B cell (primary cell): ENCODE measurements around the gene NPR3. TPM values are rescaled to one million over a fixed set of nuclear protein-coding genes. Genes with fewer than 3 reads are reported as not detected.

Source experiments
- ATAC-seq: fragments of 200-7000 bp; cut with Tn5 transposase; one replicate; pipeline ENCODE4 v1.10.0; 2021; ENCODE audit warnings: low read depth, mild to moderate bottlenecking, moderate number of reproducible peaks, moderate library complexity
- CTCF ChIA-PET: fragments of 350-600 bp; sonication (Branson Sonifier 250); formaldehyde crosslinking; loops from one replicate; lab custom pipeline; 2021; ENCODE audit warnings: antibody characterized with exemption, inconsistent platforms; lab: Charles Lee
- POLR2A ChIA-PET: fragments of 350-600 bp; sonication (Branson Sonifier 250); formaldehyde crosslinking; loops from one replicate; lab custom pipeline; 2021; ENCODE audit warnings: antibody characterized with exemption; lab: Charles Lee
- DNase-seq: peaks from one replicate; pipeline ENCODE4 v3.0.0; 2013
- H2AFZ ChIP-seq: 2 replicates; pipeline ENCODE4 v1.6.1; 2012; ENCODE audit warnings: mild to moderate bottlenecking, low read depth, low read length; ENCODE audit not compliant: insufficient read depth, poor library complexity, severe bottlenecking
- H3K27ac ChIP-seq, 2 donors: 1 replicate in 1 of 2; 2 replicates in 1 of 2; pipeline ENCODE4 v1.5.1; 2012 to 2013; ENCODE audit warnings: low read length in 2 of 2, mild to moderate bottlenecking in 2 of 2, moderate library complexity in 1 of 2
- H3K27me3 ChIP-seq, 4 experiments: fragments of 200-600 bp in 1 of 4; sonication (generic) in 1 of 4; replicated peaks in 1 of 4; 1 replicate in 2 of 4; 2 replicates in 2 of 4; pipeline versions ENCODE4 v1.6.1 to v1.7.0; 2013 to 2016; ENCODE audit warnings: low read length in 3 of 4, mild to moderate bottlenecking in 2 of 4, mixed read lengths in 1 of 4, moderate library complexity in 1 of 4; ENCODE audit not compliant: insufficient read depth in 4 of 4, control insufficient read depth in 3 of 4; ENCODE audit errors: control extremely low read depth in 1 of 4
- H3K36me3 ChIP-seq, 2 experiments: replicated peaks in 1 of 2; 1 replicate in 1 of 2; 2 replicates in 1 of 2; pipeline versions ENCODE4 v1.6.1 to v1.7.1; 2013; ENCODE audit warnings: low read length in 1 of 2; ENCODE audit not compliant: insufficient read depth in 2 of 2, control insufficient read depth in 1 of 2; ENCODE audit errors: control extremely low read depth in 1 of 2, extremely low read depth in 1 of 2
- H3K4me1 ChIP-seq, 2 donors: fragments of 200-600 bp in 1 of 2; sonication (generic) in 1 of 2; 1 replicate in 1 of 2; 2 replicates in 1 of 2; pipeline versions ENCODE4 v1.5.1 to v1.6.1; 2013 to 2017; ENCODE audit warnings: low read length in 2 of 2; ENCODE audit not compliant: control insufficient read depth in 2 of 2, insufficient read depth in 2 of 2
- H3K4me2 ChIP-seq: replicated peaks from 2 replicates; pipeline ENCODE3; 2012; ENCODE audit warnings: mild to moderate bottlenecking, low read depth, low read length; ENCODE audit not compliant: poor library complexity, severe bottlenecking
- H3K4me3 ChIP-seq, 5 experiments: fragments of 200-600 bp in 1 of 5; sonication (generic) in 1 of 5; 1 replicate in 3 of 5; 2 replicates in 2 of 5; pipeline versions ENCODE4 v1.5.1 to v1.7.0; 2011 to 2016; ENCODE audit warnings: low read length in 4 of 5, mild to moderate bottlenecking in 4 of 5, low read depth in 2 of 5, control low read depth in 1 of 5, moderate library complexity in 1 of 5; ENCODE audit not compliant: insufficient read depth in 1 of 5; ENCODE audit errors: control extremely low read depth in 1 of 5, extremely low read depth in 1 of 5
- H3K79me2 ChIP-seq: fragments of 200-600 bp; sonication (generic); one replicate; pipeline ENCODE4 v1.6.0; 2016; ENCODE audit warnings: low read length; ENCODE audit not compliant: control insufficient read depth, insufficient read depth
- H3K9ac ChIP-seq: fragments of 200-600 bp; sonication (generic); 2 replicates; pipeline ENCODE4 v1.6.1; 2017; ENCODE audit warnings: mild to moderate bottlenecking, low read length, moderate library complexity
- H3K9me3 ChIP-seq, 3 donors: one replicate each; pipeline versions ENCODE4 v1.6.1 to v1.7.1; 2013; ENCODE audit warnings: low read length in 2 of 3; ENCODE audit not compliant: control insufficient read depth in 2 of 3, insufficient read depth in 1 of 3; ENCODE audit errors: control extremely low read depth in 1 of 3
- H4K20me1 ChIP-seq: 2 replicates; pipeline ENCODE4 v1.6.0; 2012; ENCODE audit warnings: mild to moderate bottlenecking, low read length; ENCODE audit not compliant: insufficient read depth, control insufficient read depth, poor library complexity, severe bottlenecking
- H3K27ac Mint-ChIP-seq: one replicate; pipeline ENCODE4 v1.8.0; 2021; ENCODE audit warnings: mixed read lengths
- H3K27me3 Mint-ChIP-seq: one replicate; pipeline ENCODE4 v1.8.0; 2021; ENCODE audit warnings: mixed read lengths
- H3K4me1 Mint-ChIP-seq: one replicate; pipeline ENCODE4 v1.8.0; 2021; ENCODE audit warnings: mixed read lengths
- H3K4me3 Mint-ChIP-seq: one replicate; pipeline ENCODE4 v1.8.0; 2021; ENCODE audit warnings: mixed read lengths
- H3K9me3 Mint-ChIP-seq: one replicate; pipeline ENCODE4 v1.8.0; 2022; ENCODE audit warnings: mixed read lengths; ENCODE audit not compliant: insufficient read depth
- EZH2 ChIP-seq: IDR thresholded peaks from 2 replicates; pipeline ENCODE4 v1.6.1; 2012; ENCODE audit warnings: borderline replicate concordance, low read depth, mild to moderate bottlenecking, moderate library complexity, low read length; ENCODE audit not compliant: insufficient read depth, poor library complexity, severe bottlenecking
- WGBS: methylation state at CpG from one replicate; pipeline ENCODE4 v1.1.5; 2013; ENCODE audit warnings: missing lambda C conversion rate; ENCODE audit not compliant: insufficient coverage; 5-methylcytosine and 5-hydroxymethylcytosine counted together
- intact Hi-C: fragments of 100-400 bp; cut with micrococcal nuclease; formaldehyde crosslinking; loops from one replicate; pipeline ENCODE4 v1.10.0; 2022
- polyA plus RNA-seq: library from polyadenylated mRNA; depleted of rRNA; stranded (reverse); fragments of >200 nt; gene quantifications from 2 replicates; pipeline ENCODE4 v1.2.3, GENCODE V29; 2012
- total RNA-seq, 2 donors: library from RNA; stranded (reverse); fragments of 120-200 nt in 1 of 2; gene quantifications; 1 replicate in 1 of 2; 2 replicates in 1 of 2; pipeline versions ENCODE4 v1.2.3 to v1.2.4, GENCODE V29; 2013 to 2022
- TF ChIP-seq, protein P1 (sequence below): fragments of 200-600 bp; IDR thresholded peaks from one replicate; pipeline ENCODE4 v1.8.0; 2022; ENCODE audit warnings: antibody characterized with exemption, mild to moderate bottlenecking

Gene NPR3
- total and polyA plus RNA-seq, 2 donors (not counting 1 experiment from before 2014, with no cell fraction given) = not detected

GRCh38 chr5:32773944-32774343 lies 62.8 kb downstream of the NPR3 start:
- intact Hi-C loops = no loop called here
- no peak overlapping the region for H3K9ac ChIP-seq
- no peak overlapping the region for H3K4me3 ChIP-seq
- POLR2A ChIA-PET = no interaction called here
- DNase-seq (no peak), ATAC-seq (no peak)
- H3K9me3 ChIP-seq = peaks cover 0 to 3% (median 0%) of the 10 kb centered on the region in 3 donors
- CTCF ChIA-PET = no interaction called here
- H3K27me3 ChIP-seq = no peaks in the 10 kb centered on the region
- H3K9me3 Mint-ChIP-seq = no peaks in the 10 kb centered on the region
- H3K4me3 Mint-ChIP-seq = no peak overlapping the region
- no peak overlapping the region for H3K27ac Mint-ChIP-seq
- no peak for TF ChIP-seq EZH2
- TF ChIP-seq, protein P1, sequence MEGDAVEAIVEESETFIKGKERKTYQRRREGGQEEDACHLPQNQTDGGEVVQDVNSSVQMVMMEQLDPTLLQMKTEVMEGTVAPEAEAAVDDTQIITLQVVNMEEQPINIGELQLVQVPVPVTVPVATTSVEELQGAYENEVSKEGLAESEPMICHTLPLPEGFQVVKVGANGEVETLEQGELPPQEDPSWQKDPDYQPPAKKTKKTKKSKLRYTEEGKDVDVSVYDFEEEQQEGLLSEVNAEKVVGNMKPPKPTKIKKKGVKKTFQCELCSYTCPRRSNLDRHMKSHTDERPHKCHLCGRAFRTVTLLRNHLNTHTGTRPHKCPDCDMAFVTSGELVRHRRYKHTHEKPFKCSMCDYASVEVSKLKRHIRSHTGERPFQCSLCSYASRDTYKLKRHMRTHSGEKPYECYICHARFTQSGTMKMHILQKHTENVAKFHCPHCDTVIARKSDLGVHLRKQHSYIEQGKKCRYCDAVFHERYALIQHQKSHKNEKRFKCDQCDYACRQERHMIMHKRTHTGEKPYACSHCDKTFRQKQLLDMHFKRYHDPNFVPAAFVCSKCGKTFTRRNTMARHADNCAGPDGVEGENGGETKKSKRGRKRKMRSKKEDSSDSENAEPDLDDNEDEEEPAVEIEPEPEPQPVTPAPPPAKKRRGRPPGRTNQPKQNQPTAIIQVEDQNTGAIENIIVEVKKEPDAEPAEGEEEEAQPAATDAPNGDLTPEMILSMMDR = no peak
- H3K4me1 Mint-ChIP-seq = no peaks in the 10 kb centered on the region
- no peaks in the 10 kb centered on the region for H3K79me2 ChIP-seq
- no peak overlapping the region for H3K4me2 ChIP-seq
- no peaks in the 10 kb centered on the region for H3K27me3 Mint-ChIP-seq
- WGBS = 40% methylated on average over 1 of the region's 1 CpG
- H4K20me1 ChIP-seq = no peaks in the 10 kb centered on the region
- no peaks in the 10 kb centered on the region for H3K4me1 ChIP-seq
- H3K36me3 ChIP-seq = no peaks in the 10 kb centered on the region
- no peak overlapping the region for H3K27ac ChIP-seq
- no peak overlapping the region for H2AFZ ChIP-seq

DNA sequence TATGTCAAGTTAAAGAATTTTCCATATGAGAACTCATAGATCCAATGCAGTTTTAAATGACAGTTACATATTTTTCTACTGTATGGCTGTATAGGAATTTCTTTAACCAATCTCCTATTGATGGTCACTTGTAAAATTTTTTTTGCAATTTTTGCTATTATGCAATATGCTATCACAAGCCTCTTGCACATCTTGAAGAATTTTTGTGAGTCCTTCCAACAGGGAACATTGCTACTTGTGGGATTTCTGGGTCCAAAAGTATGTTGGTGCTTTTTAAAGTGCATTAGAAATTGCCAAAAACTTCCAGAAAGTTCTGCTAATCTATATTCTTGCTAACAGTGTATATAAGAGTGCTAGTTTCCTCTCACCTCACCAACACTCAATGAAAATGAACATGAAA lies 65.1 kb downstream of the NPR3 start:
- H3K9ac ChIP-seq = no peak overlapping the region
- no peaks in the 10 kb centered on the region for H3K4me1 ChIP-seq
- ATAC-seq (no peak), DNase-seq (no peak)
- no peak overlapping the region for H2AFZ ChIP-seq
- peaks cover 0 to 3% (median 0%) of the 10 kb centered on the region in 3 donors for H3K9me3 ChIP-seq
- Mint-ChIP-seq H3K27ac (no peak overlapping the region), H3K27me3 (no peaks in the 10 kb centered on the region), H3K9me3 (no peaks in the 10 kb centered on the region), H3K4me3 (no peak overlapping the region), H3K4me1 (no peaks in the 10 kb centered on the region)
- POLR2A ChIA-PET = no interaction called here
- no peak overlapping the region for H3K4me2 ChIP-seq
- H3K36me3 ChIP-seq = no peaks in the 10 kb centered on the region
- CTCF ChIA-PET = no interaction called here
- intact Hi-C loops = no loop called here
- H4K20me1 ChIP-seq = no peaks in the 10 kb centered on the region
- no peaks in the 10 kb centered on the region for H3K27me3 ChIP-seq
- H3K79me2 ChIP-seq = no peaks in the 10 kb centered on the region
- H3K4me3 ChIP-seq = no peak overlapping the region
- H3K27ac ChIP-seq = no peak overlapping the region
- TF ChIP-seq, protein P1 = no peak
- no peak for TF ChIP-seq EZH2
